GM23248 (cell line): ENCODE results near the gene DNM1.

Source experiments
- EZH2 ChIP-seq: fragments of 200-600 bp; sonication (generic); IDR thresholded peaks from 2 replicates; pipeline ENCODE4 v1.6.1; 2018; ENCODE audit warnings: antibody characterized with exemption, mild to moderate bottlenecking; ENCODE audit not compliant: insufficient read depth, poor library complexity, severe bottlenecking
- EZH2phosphoT487 ChIP-seq: fragments of 200-600 bp; sonication (generic); IDR thresholded peaks from 2 replicates; pipeline ENCODE4 v1.6.1; 2018; ENCODE audit warnings: antibody characterized with exemption, moderate library complexity, mild to moderate bottlenecking, low read depth; ENCODE audit not compliant: insufficient read depth

- TF ChIP-seq EZH2phosphoT487 (no peak), EZH2 (no peak)
Observed at GRCh38 chr9:128187361-128187760, 15.8 kb upstream of the DNM1 start.
